ENCODE results near the gene IKZF5.

The IKZF5 gene

GRCh38 chr10:123014772-123015171, 6.2 kb upstream of the IKZF5 start:
- DNase-seq = no peak

- no peak for DNase-seq
These were observed 5.1 kb upstream of the IKZF5 start for GRCh38 chr10:123013456-123014419.

GRCh38 chr10:123011987-123012386, 3.4 kb upstream of the IKZF5 start:
- DNase-seq = no peak

GRCh38 chr10:123009105-123009820, 668 bp upstream of the IKZF5 start:
- DNase-seq = peak; percentile 6

- DNase-seq = peak; percentile 48
These were observed 839 bp downstream of the IKZF5 start for GRCh38 chr10:123007558-123008354.

- no peak for DNase-seq
These were observed 4.3 kb downstream of the IKZF5 start for GRCh38 chr10:123004298-123004697.

- DNase-seq = no peak
These were observed 7.2 kb downstream of the IKZF5 start for GRCh38 chr10:123001370-123001769.

GRCh38 chr10:123000155-123000554, 8.4 kb downstream of the IKZF5 start:
- no peak for DNase-seq

GRCh38 chr10:122999347-122999746, 9.2 kb downstream of the IKZF5 start:
- DNase-seq = no peak

- no peak for DNase-seq
These were observed 9.7 kb downstream of the IKZF5 start for GRCh38 chr10:122998934-122999333.

GRCh38 chr10:122998360-122998917, 10.2 kb downstream of the IKZF5 start:
- no peak for DNase-seq

GRCh38 chr10:122997864-122998263, 10.7 kb downstream of the IKZF5 start:
- DNase-seq = no peak

GRCh38 chr10:122995936-122996335, 12.7 kb downstream of the IKZF5 start:
- DNase-seq = no peak

GRCh38 chr10:122993797-122994336, 14.7 kb downstream of the IKZF5 start:
- DNase-seq = no peak

- no peak for DNase-seq
These were observed 16.5 kb downstream of the IKZF5 start for GRCh38 chr10:122992031-122992585.

- no peak for DNase-seq
These were observed 18.3 kb downstream of the IKZF5 start for GRCh38 chr10:122990278-122990677.

GRCh38 chr10:122988501-122988900, 20.1 kb downstream of the IKZF5 start:
- DNase-seq = no peak

GRCh38 chr10:122986335-122986734, 22.3 kb downstream of the IKZF5 start:
- DNase-seq = no peak

GRCh38 chr10:122984708-122985107, 23.9 kb downstream of the IKZF5 start:
- DNase-seq = no peak

GRCh38 chr10:122983898-122984297, 24.7 kb downstream of the IKZF5 start:
- DNase-seq = no peak

- DNase-seq = no peak
These were observed 27.5 kb downstream of the IKZF5 start for GRCh38 chr10:122981066-122981464.
